Activated T-helper 1 cell treated with Interleukin-2 at 50 U/mL for 16 hours (primary cell): ENCODE results near the gene PHF1.

Experiments
- DNase-seq: peaks from one replicate; pipeline ENCODE4 v3.0.0-alpha.2; 2020; ENCODE audit warnings: low read depth

Gene PHF1

DNA sequence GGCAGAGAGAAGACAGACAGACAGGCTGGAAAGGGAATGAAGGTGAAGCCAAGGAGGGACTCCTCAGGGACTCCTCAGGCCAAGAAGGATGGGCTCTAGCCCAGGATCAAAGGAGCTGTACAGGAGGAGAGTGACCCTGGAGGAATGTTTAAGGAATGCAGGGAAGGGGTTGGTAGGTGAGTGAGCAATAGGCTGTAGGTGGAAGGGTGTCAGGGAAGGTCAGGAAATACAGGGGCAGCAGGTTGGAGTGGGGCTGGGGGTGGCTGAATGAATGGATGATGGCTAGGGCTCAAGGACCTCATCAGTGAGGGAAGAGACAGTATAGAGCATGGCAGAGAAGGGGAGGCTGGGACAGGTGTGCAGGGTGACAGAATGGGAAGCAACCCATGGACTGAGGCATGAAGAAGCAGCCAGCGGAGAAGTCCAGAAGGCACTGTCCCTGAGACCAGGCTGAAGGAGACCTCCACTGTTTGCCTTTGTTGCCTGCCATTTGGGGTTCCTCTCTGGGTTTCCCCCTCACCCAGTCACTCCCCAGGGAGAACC is 22.3 kb downstream of the PHF1 start:
- DNase-seq = no peak

DNA sequence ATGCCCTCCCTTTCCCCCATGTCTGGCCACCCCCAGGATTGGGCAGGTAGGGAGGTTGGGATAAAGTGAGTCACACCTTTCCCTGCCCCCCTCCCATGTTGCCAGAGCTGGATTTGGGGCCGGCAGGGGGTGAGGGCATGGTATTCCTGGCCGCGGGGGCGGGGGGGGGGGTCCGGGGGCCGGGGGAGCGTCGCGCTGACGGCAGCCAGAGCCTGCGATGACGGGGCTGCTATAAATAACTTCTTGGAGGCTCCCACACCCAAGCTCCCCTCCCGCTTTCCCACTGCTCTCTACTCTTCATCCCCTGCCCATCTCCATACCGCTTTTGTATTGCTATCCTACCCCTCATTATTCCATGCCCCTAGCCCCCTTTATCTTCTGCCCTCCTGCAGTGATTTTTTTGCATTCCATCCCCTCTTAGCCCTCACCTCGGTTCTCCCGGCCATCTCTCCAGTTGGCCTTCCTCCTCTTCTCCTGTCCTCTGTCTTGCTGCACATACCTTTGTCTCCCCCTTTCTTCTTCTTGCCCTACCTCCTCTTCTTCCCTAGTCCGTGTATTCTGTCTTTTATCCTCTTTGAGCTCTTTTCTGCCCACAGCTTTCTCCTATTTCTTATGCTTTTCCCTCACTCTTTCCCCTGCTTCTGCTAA is 22.9 kb downstream of the PHF1 start:
- DNase-seq = no peak

DNA sequence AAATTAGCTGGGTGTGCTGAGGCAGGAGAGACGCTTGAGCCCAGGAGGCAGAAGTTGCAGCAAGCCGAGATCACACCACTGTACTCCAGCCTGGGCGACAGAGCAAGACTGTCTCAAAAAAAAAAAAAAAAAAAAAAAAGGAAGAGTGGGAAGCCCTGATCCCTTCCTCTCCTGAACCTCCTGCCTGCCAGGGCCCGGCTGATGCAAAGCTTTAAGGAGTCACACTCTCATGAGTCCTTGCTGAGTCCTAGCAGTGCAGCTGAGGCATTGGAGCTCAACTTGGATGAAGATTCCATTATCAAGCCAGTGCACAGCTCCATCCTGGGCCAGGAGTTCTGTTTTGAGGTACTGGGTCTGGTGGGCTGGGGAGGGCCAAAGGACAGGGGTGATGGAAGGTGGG is 24.1 kb downstream of the PHF1 start:
- no peak for DNase-seq

DNA sequence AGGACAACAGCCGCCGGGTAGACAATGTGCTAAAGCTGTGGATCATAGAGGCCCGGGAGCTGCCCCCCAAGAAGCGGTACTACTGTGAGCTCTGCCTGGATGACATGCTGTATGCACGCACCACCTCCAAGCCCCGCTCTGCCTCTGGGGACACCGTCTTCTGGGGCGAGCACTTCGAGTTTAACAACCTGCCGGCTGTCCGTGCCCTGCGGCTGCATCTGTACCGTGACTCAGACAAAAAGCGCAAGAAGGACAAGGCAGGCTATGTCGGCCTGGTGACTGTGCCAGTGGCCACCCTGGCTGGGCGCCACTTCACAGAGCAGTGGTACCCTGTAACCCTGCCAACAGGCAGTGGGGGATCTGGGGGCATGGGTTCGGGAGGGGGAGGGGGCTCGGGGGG is 26.9 kb downstream of the PHF1 start:
- DNase-seq = no peak

DNA sequence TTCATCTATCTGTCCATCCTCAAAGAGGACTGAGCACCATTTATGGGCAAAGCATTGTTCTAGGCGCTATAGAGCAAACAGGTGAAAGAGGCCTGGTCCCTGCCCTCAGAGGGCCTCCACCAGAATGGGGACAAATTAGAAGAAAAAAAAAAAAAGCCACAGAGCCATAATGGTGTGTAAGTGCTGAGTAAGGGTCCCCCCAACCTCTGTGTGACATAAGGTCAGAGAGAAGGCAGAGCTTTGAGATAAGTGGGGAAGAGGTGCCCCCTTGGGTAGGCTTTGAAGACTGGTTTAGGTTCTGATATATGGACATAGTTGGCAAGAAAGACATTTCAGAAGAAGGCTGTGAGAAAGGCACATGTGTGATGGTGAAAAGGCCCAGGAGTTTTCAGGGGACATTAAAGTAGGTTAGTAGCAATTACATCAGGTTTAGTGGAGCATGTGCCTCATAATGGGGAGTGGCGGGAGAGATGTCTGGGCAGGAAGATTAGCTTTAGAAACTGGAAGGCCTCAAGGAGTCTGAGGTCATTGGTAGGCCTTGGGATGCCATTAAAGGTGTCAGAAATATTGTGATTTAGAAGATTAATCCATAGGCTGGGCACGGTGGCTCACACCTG is 28.3 kb downstream of the PHF1 start:
- no peak for DNase-seq

DNA sequence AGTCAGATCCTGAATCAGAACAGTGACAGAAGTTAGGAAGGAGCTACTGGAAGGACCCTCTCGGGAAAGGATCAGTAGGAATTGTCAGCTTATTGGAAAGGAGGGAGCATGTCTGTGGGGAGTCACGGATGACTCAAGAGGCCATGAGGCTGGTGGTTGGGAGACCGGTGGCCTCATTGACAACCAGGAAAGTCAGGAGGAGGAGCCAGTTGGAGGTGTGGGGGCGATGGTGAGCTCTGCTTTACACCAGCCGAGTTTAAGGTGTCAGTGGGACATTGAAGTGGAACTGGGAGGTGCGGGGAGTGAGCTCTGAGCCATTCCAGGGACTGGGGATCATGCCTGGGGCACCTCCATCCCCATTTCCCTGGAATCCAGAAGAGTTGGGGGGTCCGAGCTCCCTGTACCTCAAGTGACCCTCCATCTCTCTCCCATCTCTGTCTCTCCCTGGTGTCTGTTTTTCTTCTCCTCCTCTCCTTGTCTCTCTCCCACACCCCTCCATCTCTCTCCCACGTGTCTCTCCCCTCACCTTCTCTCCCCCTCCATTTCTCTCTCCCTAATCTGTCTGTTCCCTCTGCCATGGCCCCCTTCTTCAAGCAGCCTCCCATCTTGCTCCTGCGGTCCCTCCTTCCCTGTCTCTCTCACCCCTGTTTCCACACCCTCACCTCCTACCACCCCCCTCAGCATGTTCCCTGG is 29.3 kb downstream of the PHF1 start:
- DNase-seq = no peak

DNA sequence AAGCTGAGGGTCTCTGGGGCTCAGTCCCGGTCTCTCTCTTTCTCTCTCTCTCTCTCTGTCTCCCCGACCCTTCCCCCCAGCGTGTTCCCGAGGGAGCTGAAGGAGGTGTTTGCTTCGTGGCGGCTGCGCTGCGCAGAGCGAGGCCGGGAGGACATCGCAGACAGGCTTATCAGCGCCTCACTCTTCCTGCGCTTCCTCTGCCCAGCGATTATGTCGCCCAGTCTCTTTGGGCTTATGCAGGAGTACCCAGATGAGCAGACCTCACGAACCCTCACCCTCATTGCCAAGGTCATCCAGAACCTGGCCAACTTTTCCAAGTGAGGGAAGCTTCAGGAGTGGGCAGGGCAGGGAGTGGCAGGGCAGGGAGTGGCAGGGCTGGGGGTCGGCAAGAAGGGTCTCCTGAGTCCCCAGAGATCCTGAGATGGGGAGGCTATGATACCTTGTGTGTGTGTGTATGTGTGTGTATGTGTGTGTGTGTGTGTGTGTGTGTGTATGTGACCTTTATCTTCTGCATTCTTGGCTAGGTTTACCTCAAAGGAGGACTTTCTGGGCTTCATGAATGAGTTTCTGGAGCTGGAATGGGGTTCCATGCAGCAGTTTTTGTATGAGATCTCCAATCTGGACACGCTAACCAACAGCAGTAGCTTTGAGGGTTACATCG is 30.0 kb downstream of the PHF1 start:
- DNase-seq = no peak

DNA sequence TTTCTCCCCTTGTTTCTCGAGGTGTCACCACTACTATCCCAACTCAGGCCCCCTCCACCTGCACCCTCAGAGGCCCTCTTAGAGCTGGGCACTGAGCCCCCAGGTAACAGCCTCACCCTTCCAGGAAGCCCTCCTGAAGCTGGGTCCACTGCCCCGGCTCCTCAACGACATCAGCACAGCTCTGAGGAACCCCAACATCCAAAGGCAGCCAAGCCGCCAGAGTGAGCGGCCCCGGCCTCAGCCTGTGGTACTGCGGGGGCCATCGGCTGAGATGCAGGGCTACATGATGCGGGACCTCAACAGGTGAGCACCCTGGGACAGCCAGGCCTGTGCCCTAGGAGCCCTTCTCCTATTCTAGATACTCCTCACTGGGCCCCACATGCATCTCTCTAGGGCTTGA is 30.6 kb downstream of the PHF1 start:
- DNase-seq = no peak

DNA sequence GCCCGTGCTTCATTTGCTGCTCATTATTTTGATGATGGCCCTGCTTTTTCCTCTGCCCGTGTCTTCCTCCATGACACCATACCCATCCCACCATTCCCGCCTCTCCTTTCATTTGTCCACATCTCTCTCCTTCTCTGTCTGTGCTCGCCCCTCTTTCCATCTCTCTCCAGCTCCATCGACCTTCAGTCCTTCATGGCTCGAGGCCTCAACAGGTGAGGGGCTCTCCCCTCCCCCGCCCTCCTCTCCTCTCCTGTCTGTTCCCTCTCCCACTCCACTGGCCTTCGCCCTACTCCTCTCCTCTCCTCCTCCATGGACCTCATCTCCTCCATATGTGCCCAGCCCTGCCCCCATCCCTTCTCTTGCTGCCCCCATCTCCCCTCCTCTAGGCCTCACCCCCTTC is 31.5 kb downstream of the PHF1 start:
- no peak for DNase-seq

DNA sequence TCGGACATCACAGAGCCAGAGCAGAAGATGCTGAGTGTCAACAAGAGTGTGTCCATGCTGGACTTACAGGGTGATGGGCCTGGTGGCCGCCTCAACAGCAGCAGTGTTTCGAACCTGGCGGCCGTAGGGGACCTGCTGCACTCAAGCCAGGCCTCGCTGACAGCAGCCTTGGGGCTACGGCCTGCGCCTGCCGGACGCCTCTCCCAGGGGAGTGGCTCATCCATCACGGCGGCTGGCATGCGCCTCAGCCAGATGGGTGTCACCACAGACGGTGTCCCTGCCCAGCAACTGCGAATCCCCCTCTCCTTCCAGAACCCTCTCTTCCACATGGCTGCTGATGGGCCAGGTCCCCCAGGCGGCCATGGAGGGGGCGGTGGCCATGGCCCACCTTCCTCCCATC is 32.2 kb downstream of the PHF1 start:
- DNase-seq = no peak

DNA sequence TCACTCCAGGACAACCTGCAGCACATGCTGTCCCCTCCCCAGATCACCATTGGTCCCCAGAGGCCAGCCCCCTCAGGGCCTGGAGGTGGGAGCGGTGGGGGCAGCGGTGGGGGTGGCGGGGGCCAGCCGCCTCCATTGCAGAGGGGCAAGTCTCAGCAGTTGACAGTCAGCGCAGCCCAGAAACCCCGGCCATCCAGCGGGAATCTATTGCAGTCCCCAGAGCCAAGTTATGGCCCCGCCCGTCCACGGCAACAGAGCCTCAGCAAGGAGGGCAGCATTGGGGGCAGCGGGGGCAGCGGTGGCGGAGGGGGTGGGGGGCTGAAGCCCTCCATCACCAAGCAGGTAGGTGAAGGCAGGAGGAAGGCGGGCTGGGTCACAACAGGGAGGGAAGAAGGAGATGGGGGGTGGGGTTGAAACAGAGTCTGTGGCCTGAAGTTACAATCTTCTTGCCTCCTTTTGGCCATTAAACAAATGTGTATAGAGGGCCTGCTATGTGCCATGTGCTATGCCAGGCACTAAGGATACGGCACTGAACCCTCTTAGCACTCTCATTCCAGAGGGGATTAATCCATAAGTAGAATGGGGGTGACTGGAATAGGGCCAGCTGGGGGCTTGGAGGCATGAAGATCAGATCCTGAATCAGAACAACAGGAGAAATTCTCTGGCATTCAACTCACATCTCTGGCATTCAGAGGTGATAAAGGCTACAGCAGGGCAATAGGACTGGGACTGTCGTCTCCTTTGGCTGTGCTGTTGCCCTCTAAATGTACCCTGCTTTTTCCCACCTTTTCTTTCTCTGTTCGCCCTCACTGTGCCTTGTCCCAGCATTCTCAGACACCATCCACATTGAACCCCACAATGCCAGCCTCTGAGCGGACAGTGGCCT is 33.0 kb downstream of the PHF1 start:
- DNase-seq = no peak

DNA sequence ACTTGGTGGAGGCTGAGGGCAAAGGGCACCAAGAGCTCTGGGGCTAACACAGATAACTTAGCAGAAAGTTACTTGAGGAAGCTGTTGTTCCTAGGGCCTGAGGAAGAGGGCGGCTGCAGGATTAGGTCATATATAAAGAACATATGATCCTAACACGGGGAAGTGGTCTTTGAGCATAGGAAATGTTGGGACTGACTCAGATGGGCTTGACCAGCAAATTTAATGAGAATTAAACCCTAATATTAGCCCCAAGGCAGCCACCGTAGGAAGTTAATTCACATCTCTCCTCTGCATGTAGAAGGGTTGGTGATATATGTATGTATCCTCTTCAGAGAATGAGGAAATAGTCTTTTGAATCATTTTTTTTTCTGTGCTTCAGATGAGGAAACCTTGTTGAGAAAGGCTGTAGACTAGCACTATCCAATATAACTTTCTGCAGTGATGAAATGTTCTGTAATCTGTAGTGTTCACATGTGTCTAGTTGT is 34.3 kb downstream of the PHF1 start:
- DNase-seq = no peak

DNA sequence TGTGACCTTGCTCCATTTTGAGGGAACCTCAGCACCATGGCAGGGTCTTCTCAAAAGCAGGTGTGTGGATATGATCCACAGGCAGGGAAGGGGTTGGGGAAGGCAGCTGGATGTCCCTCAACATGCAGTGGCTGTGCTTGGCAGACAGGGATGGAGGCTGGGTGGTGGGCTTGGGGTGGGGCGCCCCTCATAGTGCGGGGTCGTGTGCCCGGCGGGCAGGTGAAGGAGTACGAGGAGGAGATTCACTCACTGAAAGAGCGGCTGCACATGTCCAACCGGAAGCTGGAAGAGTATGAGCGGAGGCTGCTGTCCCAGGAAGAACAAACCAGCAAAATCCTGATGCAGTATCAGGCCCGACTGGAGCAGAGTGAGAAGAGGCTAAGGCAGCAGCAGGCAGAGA is 35.5 kb downstream of the PHF1 start:
- DNase-seq = no peak

DNA sequence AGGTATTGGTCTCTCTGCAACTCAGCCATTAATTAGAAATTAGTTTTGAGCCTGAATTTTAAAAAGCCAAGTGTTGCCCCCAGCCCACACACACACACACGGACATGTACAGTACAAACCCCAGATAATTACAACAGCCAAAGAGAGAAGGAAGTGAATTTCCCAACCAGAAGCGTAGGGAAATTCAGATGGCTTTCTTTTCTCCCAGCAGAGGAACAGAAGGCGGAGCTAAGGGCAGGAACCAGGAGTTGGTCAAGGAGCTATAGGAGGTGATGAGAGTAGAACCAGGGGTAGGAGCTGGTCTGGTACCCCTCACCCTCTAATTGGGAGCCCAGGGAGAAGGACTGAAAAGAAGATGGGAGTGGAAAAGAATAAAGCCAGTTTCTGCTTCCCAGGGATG is 39.6 kb downstream of the PHF1 start:
- DNase-seq = no peak

DNA sequence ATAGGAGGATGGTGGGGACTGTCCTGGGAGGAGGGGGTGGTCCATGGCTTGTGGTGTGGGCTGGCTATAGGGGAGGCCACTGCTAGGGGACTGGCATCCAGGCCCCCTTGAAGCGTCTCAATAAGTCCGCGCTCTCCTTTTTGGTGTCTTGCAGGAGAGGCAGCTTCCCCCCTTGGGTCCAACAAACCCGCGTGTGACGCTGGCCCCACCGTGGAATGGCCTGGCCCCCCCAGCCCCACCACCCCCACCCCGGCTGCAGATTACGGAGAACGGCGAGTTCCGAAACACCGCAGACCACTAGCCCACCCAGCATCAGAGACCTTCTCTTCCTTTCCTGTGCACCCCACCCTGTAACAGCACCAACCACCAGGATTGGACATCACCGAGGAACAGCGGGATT is 40.8 kb downstream of the PHF1 start:
- no peak for DNase-seq

DNA sequence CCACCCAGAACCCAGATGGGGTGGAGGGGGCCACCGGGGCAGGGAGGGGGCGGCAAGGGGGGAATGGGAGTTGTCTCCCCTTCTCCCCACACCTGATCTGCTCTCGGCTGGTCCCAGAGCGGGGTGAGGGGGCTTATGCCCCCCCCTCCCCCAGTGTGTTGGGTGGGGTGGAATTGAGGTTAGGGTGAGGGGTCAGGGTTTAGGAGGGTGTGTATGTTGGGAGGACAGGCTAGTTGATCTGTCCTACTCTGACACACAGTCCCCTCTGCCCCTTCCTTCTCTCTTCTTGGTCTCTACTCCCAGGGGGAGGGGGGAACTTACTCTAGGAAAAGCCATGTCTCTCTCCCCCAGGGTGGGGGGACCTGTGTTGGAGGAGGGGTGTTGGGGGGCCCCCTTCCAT is 41.7 kb downstream of the PHF1 start:
- no peak for DNase-seq

DNA sequence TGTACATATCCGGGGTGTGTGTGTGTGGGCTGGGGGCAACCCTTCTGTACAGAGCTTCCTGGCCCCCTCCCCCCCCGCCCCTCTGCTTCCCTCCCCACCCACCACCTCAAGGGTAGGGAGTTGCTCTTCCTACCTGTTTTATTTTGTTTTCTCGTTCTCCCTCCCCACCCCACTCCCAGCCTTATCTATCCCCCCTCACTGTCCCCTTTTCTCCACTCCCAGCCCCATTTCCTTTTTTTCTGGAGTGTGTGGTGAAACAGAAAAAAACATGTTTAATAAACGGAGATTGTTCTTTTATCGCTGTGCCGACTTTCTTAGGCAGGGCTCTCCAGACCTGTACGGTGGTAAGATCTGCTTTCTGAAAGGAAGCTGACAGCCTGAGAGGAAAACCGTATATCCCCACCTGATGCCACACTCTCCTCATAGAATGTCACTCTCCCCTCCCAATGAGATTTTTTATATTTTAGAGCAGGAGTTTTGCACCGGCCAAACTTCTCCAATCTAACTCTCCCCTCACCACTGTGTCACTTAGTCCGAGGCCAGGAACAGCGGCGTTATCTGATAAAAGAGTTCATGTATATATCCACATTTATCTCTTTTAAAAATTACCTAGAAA is 42.7 kb downstream of the PHF1 start:
- DNase-seq = no peak

DNA sequence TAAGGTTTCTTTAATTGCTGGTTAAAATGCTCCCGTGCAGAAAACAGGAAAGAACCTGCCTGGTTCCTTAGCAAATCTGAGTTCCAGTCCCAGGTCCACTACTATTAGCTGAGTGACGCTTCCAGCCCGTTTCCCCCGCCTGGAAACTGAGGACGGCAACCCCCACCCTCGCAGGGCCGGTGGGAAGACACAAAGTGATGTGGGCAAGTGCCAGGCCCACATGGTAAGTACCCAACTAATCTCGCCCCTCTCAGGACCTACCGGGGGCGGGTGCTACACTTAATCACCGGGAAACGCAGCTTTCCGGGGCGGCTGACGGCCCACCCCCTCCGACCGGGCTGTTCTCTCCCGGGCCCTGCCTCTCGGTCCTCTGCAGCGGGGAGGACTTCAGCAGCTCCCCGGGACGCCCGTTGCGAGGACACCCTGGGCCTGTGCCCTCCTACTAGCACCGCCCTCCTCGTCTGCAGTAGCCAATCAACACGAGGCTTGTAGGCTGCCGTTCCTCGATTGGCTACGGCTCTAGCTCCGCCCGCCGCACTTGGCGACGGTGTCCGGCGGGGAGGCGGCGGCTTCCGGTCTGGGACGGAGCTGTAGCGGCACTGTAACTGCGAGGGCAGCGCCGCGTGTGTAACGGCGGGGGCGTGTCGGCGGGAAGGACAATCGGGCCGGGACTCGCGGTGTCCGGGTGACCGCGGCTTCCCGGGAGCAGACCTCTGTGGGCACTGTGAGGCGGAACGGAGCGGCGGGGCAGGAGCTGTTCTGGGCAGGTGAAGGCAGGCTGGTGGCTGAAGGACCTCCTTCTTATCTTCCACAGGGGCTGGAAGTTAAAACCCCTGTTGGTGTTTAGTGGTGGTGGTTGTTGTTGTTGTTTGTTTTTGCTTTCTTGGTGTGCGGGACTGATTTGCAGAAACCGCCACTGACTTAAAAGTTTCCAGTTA is 43.5 kb downstream of the PHF1 start, which contains the start of gene ZBTB9:
ZBTB9 (plus strand) TSS at position 568 of the 938 bp plus-strand sequence. CDS start 525 bp downstream, outside the sequence.
- peak; percentile 90 for DNase-seq

DNA sequence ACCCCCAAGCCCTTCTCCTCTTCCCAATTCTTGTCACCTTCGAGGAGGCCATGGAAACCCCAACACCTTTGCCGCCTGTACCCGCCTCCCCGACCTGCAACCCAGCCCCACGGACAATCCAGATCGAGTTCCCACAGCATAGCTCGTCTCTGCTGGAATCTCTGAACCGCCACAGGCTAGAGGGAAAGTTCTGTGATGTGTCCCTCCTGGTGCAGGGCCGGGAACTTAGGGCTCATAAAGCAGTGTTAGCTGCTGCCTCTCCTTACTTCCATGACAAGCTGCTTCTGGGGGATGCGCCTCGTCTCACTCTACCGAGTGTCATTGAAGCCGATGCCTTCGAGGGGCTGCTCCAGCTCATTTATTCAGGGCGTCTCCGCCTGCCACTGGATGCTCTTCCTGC is 44.2 kb downstream of the PHF1 start:
- DNase-seq = no peak

DNA sequence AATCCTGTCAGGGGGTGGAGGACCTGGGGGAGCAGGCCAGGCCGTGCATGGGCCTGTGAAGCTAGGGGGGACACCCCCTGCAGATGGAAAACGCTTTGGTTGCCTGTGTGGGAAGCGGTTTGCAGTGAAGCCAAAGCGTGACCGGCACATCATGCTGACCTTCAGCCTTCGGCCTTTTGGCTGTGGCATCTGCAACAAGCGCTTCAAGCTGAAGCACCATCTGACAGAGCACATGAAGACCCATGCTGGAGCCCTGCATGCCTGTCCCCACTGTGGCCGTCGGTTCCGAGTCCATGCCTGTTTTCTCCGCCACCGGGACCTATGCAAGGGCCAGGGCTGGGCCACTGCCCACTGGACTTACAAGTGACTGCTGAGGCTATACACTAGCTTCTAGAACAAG is 45.3 kb downstream of the PHF1 start:
- DNase-seq = no peak
